ENCODE measurements around the gene ARL9. TPM values are rescaled to one million over a fixed set of nuclear protein-coding genes. Genes with fewer than 3 reads are reported as not detected.

ARL9 gene
- total and polyA plus RNA-seq, 9 of the 15 experiments (the other 6 are each of a cell fraction or from before 2014, with no cell fraction given), result 0.10 to 0.15 (median 0.11) TPM; not detected in 6

GRCh38 chr4:56468097-56468422 is 37.5 kb upstream of the ARL9 start:
- WGBS (ENCODE audit: insufficient coverage, low coverage, missing lambda C conversion rate), result 1% methylated on average over 10 of the region's 10 CpGs
- FAIRE-seq (no peak), ATAC-seq (peak; percentile 66), DNase-seq (ENCODE audit: extremely low read depth in 1 of 4, low spot score in 3 of 4) (peak; percentile 44 to 69 (median 53))
- H4K20me1 ChIP-seq (replicated peaks; ENCODE audit: control insufficient read depth, insufficient read depth, low read length), result peaks cover 4% of the 10 kb centered on the region; the same call in 1 of the 2 replicates
- BruUV-seq (replicated peaks), result no TSS peak
- no peaks in the 10 kb centered on the region for H3K9me1 ChIP-seq (ENCODE audit: control insufficient read depth, insufficient read depth, low read length)
- H3K4me1 ChIP-seq (replicated peaks in 1 of 2; ENCODE audit: control insufficient read depth in 2 of 2, insufficient read depth in 2 of 2, low read length in 2 of 2), result peaks cover 0 to 15% of the 10 kb centered on the region in 2 experiments; a peak in 3 of 5 replicates
- no peaks in the 10 kb centered on the region for H3K9me3 ChIP-seq (replicated peaks; ENCODE audit: control insufficient read depth, insufficient read depth, low read depth, low read length)
- ChIA-PET CTCF (ENCODE audit: low intra/inter-chr PET ratio) (no interaction called here), POLR2A (interaction anchor here (1.0 to 3.7 kb wide), 6 partner anchors 10 to 80 kb away, joined by 3 to 18 read pairs (median 6); partner anchors contain the start of genes PAICS and PPAT)
- peak overlapping the region; percentile 91 for H2AFZ ChIP-seq (ENCODE audit: low read depth, low read length)
- intact Hi-C loops (cut with micrococcal nuclease), result loop anchor here (2.0 to 5.0 kb wide), 2 partner anchors 77 to 81 kb away; partner anchors contain the start of gene AASDH
- H3K4me2 ChIP-seq (ENCODE audit: insufficient read depth, low read length), result peak overlapping the region; percentile 97
- peak overlapping the region; percentile 97 to 100 for H3K9ac ChIP-seq (ENCODE audit: insufficient read depth in 1 of 2, low read depth in 2 of 2, low read length in 2 of 2)
- H3K36me3 ChIP-seq (ENCODE audit: control insufficient read depth, insufficient read depth, low read length), result peaks cover 56% of the 10 kb centered on the region
- H3K27me3 ChIP-seq (ENCODE audit: control insufficient read depth in 2 of 2, insufficient read depth in 2 of 2, low read length in 2 of 2), result no peaks in the 10 kb centered on the region
- in situ Hi-C loops (cut with MboI), result no loop called here
- H3K79me2 ChIP-seq (ENCODE audit: control insufficient read depth, insufficient read depth, low read length), result peaks cover 78% of the 10 kb centered on the region
- peak overlapping the region; percentile 99 for H3K27ac ChIP-seq (ENCODE audit: extremely low read depth, low read depth, low read length)
- H3K4me3 ChIP-seq, result peak overlapping the region; percentile 95
- 0 out of 2 replicates have a peak, but pooled peaks have one; percentile 10 for TF ChIP-seq PML (IDR thresholded peaks at IDR 0.05; ENCODE audit: low read length)
- TF ChIP-seq SIN3A (IDR thresholded peaks at IDR 0.05; ENCODE audit: borderline replicate concordance in 2 of 2, control insufficient read depth in 1 of 2, low read depth in 2 of 2, low read length in 2 of 2), result peak in 1 of 2 experiments; percentile 73; a peak in 1 of 4 replicates
- 0 out of 4 replicates have a peak, but pooled peaks of 1 of the 2 experiments have one; percentile 23 for TF ChIP-seq MNT (conservative IDR thresholded peaks at IDR 0.05)
- no peak for TF ChIP-seq TBP (optimal IDR thresholded peaks at IDR 0.05; ENCODE audit: low read depth, low read length)
- TF ChIP-seq HMBOX1 (IDR thresholded peaks at IDR 0.05), result peak; percentile 60
- TF ChIP-seq NR4A1 (CRISPR knock-in tag; IDR thresholded peaks at IDR 0.05), result no peak
- no peak for TF ChIP-seq NR4A1 (tag; IDR thresholded peaks at IDR 0.05)
- peak; percentile 21; the same call in 1 of the 2 replicates for TF ChIP-seq SPI1 (IDR thresholded peaks at IDR 0.05; ENCODE audit: borderline replicate concordance, low read depth, low read length)
- no peak for TF ChIP-seq MLLT1 (IDR thresholded peaks at IDR 0.05)
- no peak for TF ChIP-seq CREB5 (CRISPR knock-in tag; IDR thresholded peaks at IDR 0.05)
- TF ChIP-seq POLR2AphosphoS5 (IDR thresholded peaks at IDR 0.05; ENCODE audit: control insufficient read depth, insufficient read depth, low read depth, low read length), result peak; percentile 65
- peak; percentile 79; the same call in 1 of the 2 replicates for TF ChIP-seq ZFP91 (CRISPR knock-in tag; IDR thresholded peaks at IDR 0.05)
- 0 out of 2 replicates have a peak, but pooled peaks have one; percentile 22 for TF ChIP-seq CREM (IDR thresholded peaks at IDR 0.05; ENCODE audit: low read depth)

Measured in K562 (cell line).